ENCODE results near the gene MAP2K5. TPM values are rescaled to one million over a fixed set of nuclear protein-coding genes. Genes with fewer than 3 reads are reported as not detected.

Gene MAP2K5
- total RNA-seq, 1 experiment from 2014 or later: 15.0 TPM

DNA sequence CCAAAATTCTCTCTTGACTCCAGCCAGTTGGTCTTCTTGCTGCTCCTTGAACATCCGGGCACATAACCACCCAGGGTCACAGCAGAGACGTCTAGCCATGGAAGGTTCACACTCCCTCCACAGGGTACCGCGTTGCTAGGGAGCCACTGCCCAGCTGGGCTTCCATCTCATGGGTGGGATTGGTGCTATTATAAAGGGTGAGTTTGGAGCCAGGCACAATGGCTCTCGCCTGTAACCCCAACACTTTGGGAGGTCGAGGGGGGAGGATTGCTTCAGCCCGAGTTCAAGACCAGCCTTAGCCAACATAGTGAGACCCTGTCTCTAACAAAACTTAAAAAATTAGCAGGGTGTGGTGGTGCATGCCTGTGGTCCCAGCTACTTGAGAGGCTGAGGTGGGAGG lies 265.3 kb downstream of the MAP2K5 start:
- no peak overlapping the region for H3K27ac ChIP-seq (ENCODE audit: insufficient read length, low read depth, low read length)
- H2BK120ac ChIP-seq (ENCODE audit: low read depth, low read length, poor library complexity, severe bottlenecking): no peak overlapping the region
- Mint-ChIP-seq H3K4me1 (peaks cover 22 to 37% of the 10 kb centered on the region in 2 experiments), H3K9me3 (no peaks in the 10 kb centered on the region), H3K36me3 (ENCODE audit: insufficient read depth in 1 of 3, low read depth in 3 of 3) (no peaks in the 10 kb centered on the region), H3K27me3 (ENCODE audit: low read depth) (no peaks in the 10 kb centered on the region; the same call in none of the 2 replicates), H3K27ac (peak overlapping the region in 1 of 3 experiments; percentile 64; a peak in 1 of 7 replicates), H3K4me3 (peak overlapping the region in 1 of 2 experiments; percentile 28; a peak in 1 of 5 replicates)
- H2AFZ ChIP-seq (ENCODE audit: low read length): no peak overlapping the region
- H3K79me2 ChIP-seq (ENCODE audit: insufficient read depth, low read length): no peaks in the 10 kb centered on the region
- H3K9ac ChIP-seq (ENCODE audit: extremely low read depth, insufficient read length, low read length): no peak overlapping the region
- H3K23me2 ChIP-seq (ENCODE audit: insufficient read length, low read depth, low read length, poor library complexity, severe bottlenecking): no peaks in the 10 kb centered on the region
- H3K27me3 ChIP-seq (ENCODE audit: insufficient read depth, low read length): no peaks in the 10 kb centered on the region
- H3K4me1 ChIP-seq (ENCODE audit: insufficient read depth, low read length): peaks cover 2% of the 10 kb centered on the region; the same call in 1 of the 2 replicates
- no peak overlapping the region for H4K91ac ChIP-seq (ENCODE audit: insufficient read length, low read depth, low read length)
- no CpG with 5 or more reads among the region's 7 CpGs for WGBS (ENCODE audit: extremely low coverage, insufficient read length, low lambda C conversion rate)
- H2BK15ac ChIP-seq (ENCODE audit: low read depth, low read length): no peak overlapping the region
- H2AK5ac ChIP-seq (ENCODE audit: insufficient read length, low read length): no peak overlapping the region
- no peak overlapping the region for H3T11ph ChIP-seq (ENCODE audit: low read length)
- H4K8ac ChIP-seq (replicated peaks; ENCODE audit: insufficient read length, low read depth, low read length): no peak overlapping the region
- H4K20me1 ChIP-seq (ENCODE audit: control insufficient read depth, insufficient read depth, insufficient read length): no peaks in the 10 kb centered on the region
- no peak overlapping the region for H2BK12ac ChIP-seq (ENCODE audit: insufficient read length, low read depth, low read length)
- H3K4ac ChIP-seq (ENCODE audit: low read depth, low read length): no peak overlapping the region
- no peaks in the 10 kb centered on the region for H3K79me1 ChIP-seq (ENCODE audit: insufficient read depth, low read depth, low read length, poor library complexity, severe bottlenecking)
- TF ChIP-seq, protein P1, sequence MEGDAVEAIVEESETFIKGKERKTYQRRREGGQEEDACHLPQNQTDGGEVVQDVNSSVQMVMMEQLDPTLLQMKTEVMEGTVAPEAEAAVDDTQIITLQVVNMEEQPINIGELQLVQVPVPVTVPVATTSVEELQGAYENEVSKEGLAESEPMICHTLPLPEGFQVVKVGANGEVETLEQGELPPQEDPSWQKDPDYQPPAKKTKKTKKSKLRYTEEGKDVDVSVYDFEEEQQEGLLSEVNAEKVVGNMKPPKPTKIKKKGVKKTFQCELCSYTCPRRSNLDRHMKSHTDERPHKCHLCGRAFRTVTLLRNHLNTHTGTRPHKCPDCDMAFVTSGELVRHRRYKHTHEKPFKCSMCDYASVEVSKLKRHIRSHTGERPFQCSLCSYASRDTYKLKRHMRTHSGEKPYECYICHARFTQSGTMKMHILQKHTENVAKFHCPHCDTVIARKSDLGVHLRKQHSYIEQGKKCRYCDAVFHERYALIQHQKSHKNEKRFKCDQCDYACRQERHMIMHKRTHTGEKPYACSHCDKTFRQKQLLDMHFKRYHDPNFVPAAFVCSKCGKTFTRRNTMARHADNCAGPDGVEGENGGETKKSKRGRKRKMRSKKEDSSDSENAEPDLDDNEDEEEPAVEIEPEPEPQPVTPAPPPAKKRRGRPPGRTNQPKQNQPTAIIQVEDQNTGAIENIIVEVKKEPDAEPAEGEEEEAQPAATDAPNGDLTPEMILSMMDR (conservative IDR thresholded peaks at IDR 0.05): no peak
- no peak overlapping the region for H3K56ac ChIP-seq (ENCODE audit: insufficient read length, low read depth, low read length)
- no peak overlapping the region for H2BK5ac ChIP-seq (ENCODE audit: insufficient read length, low read length)
- H3K23ac ChIP-seq (ENCODE audit: insufficient read length, low read depth, low read length): no peak overlapping the region
- H3K4me2 ChIP-seq (ENCODE audit: insufficient read depth, insufficient read length, low read length): no peak overlapping the region
- H4K5ac ChIP-seq (ENCODE audit: insufficient read length, low read depth, low read length): no peak overlapping the region
- H3K14ac ChIP-seq (ENCODE audit: insufficient read depth, low read length): no peak overlapping the region
- no peak overlapping the region for H3K18ac ChIP-seq (ENCODE audit: insufficient read length, low read depth, low read length)
- no peaks in the 10 kb centered on the region for H3K9me3 ChIP-seq (ENCODE audit: control insufficient read depth, low read depth, low read length)
- DNase-seq: peak; percentile 8
- no peak overlapping the region for H2BK20ac ChIP-seq (ENCODE audit: low read depth, low read length, poor library complexity, severe bottlenecking)
